GM23248 (cell line): ENCODE data around the gene SMPDL3A. TPM values are rescaled to one million over a fixed set of nuclear protein-coding genes. Genes with fewer than 3 reads are reported as not detected.

Experiments used
- DNase-seq: peaks from one replicate; pipeline ENCODE4 v3.0.0-alpha.2; 2015
- H2AFZ ChIP-seq: fragments of 200-600 bp; sonication (generic); 2 replicates; pipeline ENCODE4 v1.6.1; 2016; ENCODE audit warnings: antibody characterized with exemption
- H3F3A ChIP-seq: fragments of 200-600 bp; sonication (generic); 2 replicates; pipeline ENCODE4 v1.6.1; 2016; ENCODE audit warnings: mild to moderate bottlenecking, antibody characterized with exemption, mixed run types; ENCODE audit not compliant: insufficient read depth
- H3K27ac ChIP-seq: fragments of 200-600 bp; sonication (generic); 2 replicates; pipeline ENCODE4 v1.5.1; 2016; ENCODE audit warnings: mild to moderate bottlenecking
- H3K27me3 ChIP-seq: fragments of 200-600 bp; sonication (generic); replicated peaks from 2 replicates; pipeline ENCODE4 v1.6.1; 2016; ENCODE audit warnings: mild to moderate bottlenecking; ENCODE audit not compliant: insufficient read depth
- H3K36me3 ChIP-seq: fragments of 200-600 bp; sonication (generic); 2 replicates; pipeline ENCODE4 v1.6.1; 2016; ENCODE audit warnings: low read depth, mild to moderate bottlenecking
- H3K4me1 ChIP-seq: fragments of 200-600 bp; sonication (generic); 2 replicates; pipeline ENCODE4 v1.6.1; 2016; ENCODE audit warnings: mild to moderate bottlenecking; ENCODE audit not compliant: insufficient read depth
- H3K4me2 ChIP-seq: fragments of 200-600 bp; sonication (generic); one replicate; pipeline ENCODE4 v1.6.1; 2016; ENCODE audit warnings: mild to moderate bottlenecking; ENCODE audit not compliant: unreplicated experiment
- H3K4me3 ChIP-seq: fragments of 200-600 bp; sonication (generic); 2 replicates; pipeline ENCODE4 v1.5.1; 2016; ENCODE audit warnings: mild to moderate bottlenecking
- H3K79me2 ChIP-seq: fragments of 200-600 bp; sonication (generic); 2 replicates; pipeline ENCODE4 v1.6.1; 2016; ENCODE audit warnings: mild to moderate bottlenecking; ENCODE audit not compliant: insufficient read depth
- H3K9ac ChIP-seq: fragments of 200-600 bp; sonication (generic); 2 replicates; pipeline ENCODE4 v1.6.1; 2016; ENCODE audit warnings: mild to moderate bottlenecking
- H3K9me2 ChIP-seq: fragments of 200-600 bp; sonication (generic); 2 replicates; pipeline ENCODE4 v1.6.1; 2016; ENCODE audit warnings: mixed run types, mild to moderate bottlenecking, moderate library complexity; ENCODE audit not compliant: insufficient read depth
- H3K9me3 ChIP-seq: fragments of 200-600 bp; sonication (generic); one replicate; pipeline ENCODE4 v1.6.1; 2017; ENCODE audit warnings: low read depth
- H4K20me1 ChIP-seq: fragments of 200-600 bp; sonication (generic); 2 replicates; pipeline ENCODE4 v1.6.0; 2016; ENCODE audit not compliant: insufficient read depth
- EZH2 ChIP-seq: fragments of 200-600 bp; sonication (generic); IDR thresholded peaks from 2 replicates; pipeline ENCODE4 v1.6.1; 2018; ENCODE audit warnings: antibody characterized with exemption, mild to moderate bottlenecking; ENCODE audit not compliant: insufficient read depth, poor library complexity, severe bottlenecking
- EZH2phosphoT487 ChIP-seq: fragments of 200-600 bp; sonication (generic); IDR thresholded peaks from 2 replicates; pipeline ENCODE4 v1.6.1; 2018; ENCODE audit warnings: antibody characterized with exemption, moderate library complexity, mild to moderate bottlenecking, low read depth; ENCODE audit not compliant: insufficient read depth
- WGBS, 2 experiments: methylation state at CpG; one replicate each; pipeline ENCODE4 v1.1.6; 2015 to 2017; ENCODE audit warnings: low lambda C conversion rate in 2 of 2, low coverage in 1 of 2; ENCODE audit errors: missing lambda C conversion rate in 2 of 2; 5-methylcytosine and 5-hydroxymethylcytosine counted together
- in situ Hi-C: fragments of 300-500 bp; cut with MboI; formaldehyde crosslinking; loops from 2 replicates; pipeline ENCODE4 v1.15.0; 2020
- polyA plus RNA-seq: library from polyadenylated mRNA; unstranded; fragments of >200 nt; fragmentation: Nextera tagmentation; extraction: Ambion mirVana; gene quantifications from 2 replicates; pipeline ENCODE4 v1.2.1, GENCODE V29; 2016
- total RNA-seq: library from RNA; depleted of rRNA; stranded (reverse); fragments of >200 nt; shearing (Covaris generic); gene quantifications from 2 replicates; pipeline ENCODE4 v1.2.3, GENCODE V29; 2014

SMPDL3A gene
- total and polyA plus RNA-seq, 2 experiments from 2014 or later = 10.8 to 15.4 TPM

- no peak overlapping the region for H3K27ac ChIP-seq
These were observed 19.2 kb downstream of the SMPDL3A start for GRCh38 chr6:122808121-122808885.

DNA sequence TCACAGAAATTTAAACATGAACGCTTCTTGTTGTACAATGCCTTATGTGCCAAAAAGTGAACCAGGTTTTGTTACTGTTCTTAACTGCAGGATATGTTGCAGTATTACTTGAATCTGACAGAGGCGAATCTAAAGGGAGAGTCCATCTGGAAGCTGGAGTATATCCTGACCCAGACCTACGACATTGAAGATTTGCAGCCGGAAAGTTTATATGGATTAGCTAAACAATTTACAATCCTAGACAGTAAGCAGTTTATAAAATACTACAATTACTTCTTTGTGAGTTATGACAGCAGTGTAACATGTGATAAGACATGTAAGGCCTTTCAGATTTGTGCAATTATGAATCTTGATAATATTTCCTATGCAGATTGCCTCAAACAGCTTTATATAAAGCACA is 19.9 kb downstream of the SMPDL3A start:
- in situ Hi-C loops = no loop called here
- H3K9me3 ChIP-seq = no peaks in the 10 kb centered on the region
- 80 to 87% methylated on average over 4 of the region's 4 CpGs for WGBS, 2 experiments
- H3K27ac ChIP-seq = no peak overlapping the region
- no peaks in the 10 kb centered on the region for H3F3A ChIP-seq
- no peak for DNase-seq
- H3K4me2 ChIP-seq = no peak overlapping the region
- no peak overlapping the region for H3K9ac ChIP-seq
- no peak overlapping the region for H2AFZ ChIP-seq
- H3K4me1 ChIP-seq = no peaks in the 10 kb centered on the region
- H3K9me2 ChIP-seq = no peaks in the 10 kb centered on the region
- no peaks in the 10 kb centered on the region for H4K20me1 ChIP-seq
- no peaks in the 10 kb centered on the region for H3K79me2 ChIP-seq
- no peaks in the 10 kb centered on the region for H3K36me3 ChIP-seq
- no peak overlapping the region for H3K4me3 ChIP-seq
- no peaks in the 10 kb centered on the region for H3K27me3 ChIP-seq
- TF ChIP-seq EZH2 (no peak), EZH2phosphoT487 (no peak)

More at GRCh38 chr6:122808121-122808885, 19.2 kb downstream of the SMPDL3A start:
- Histone ChIP-seq H3K4me3 (no peak overlapping the region), H3K9me3 (no peaks in the 10 kb centered on the region), H3K4me1 (no peaks in the 10 kb centered on the region), H3K79me2 (no peaks in the 10 kb centered on the region), H4K20me1 (no peaks in the 10 kb centered on the region), H3K4me2 (no peak overlapping the region), H3F3A (peaks cover 3% of the 10 kb centered on the region; the same call in 1 of the 2 replicates), H3K27me3 (no peaks in the 10 kb centered on the region), H3K9ac (no peak overlapping the region), H3K36me3 (no peaks in the 10 kb centered on the region), H3K9me2 (no peaks in the 10 kb centered on the region), H2AFZ (no peak overlapping the region)
- no peak for DNase-seq
- TF ChIP-seq EZH2 (no peak), EZH2phosphoT487 (no peak)
- WGBS, 2 experiments = 93 to 94% methylated on average over 10 of the region's 10 CpGs
- in situ Hi-C loops = no loop called here

DNA sequence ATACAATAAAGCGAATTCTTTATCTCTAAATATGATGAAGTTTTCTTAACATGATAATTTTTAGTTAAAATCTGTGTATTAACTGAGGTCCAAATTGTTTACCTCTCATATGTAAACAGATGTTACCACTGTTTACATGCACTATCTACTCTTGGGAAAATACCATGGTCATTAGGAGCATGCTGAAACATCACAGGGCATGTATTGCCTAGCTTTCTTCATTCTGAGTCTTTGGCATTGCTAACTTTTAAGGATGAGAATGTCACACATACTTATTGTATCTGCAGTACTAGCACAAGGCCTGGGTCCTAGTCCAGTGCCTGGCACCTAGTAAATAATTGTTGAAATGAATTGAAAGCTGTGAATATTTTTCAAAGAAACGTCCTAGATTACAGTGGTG is 20.6 kb downstream of the SMPDL3A start:
- no peaks in the 10 kb centered on the region for H3K27me3 ChIP-seq
- whole genome bisulfite sequencing, 2 experiments = 89 to 90% methylated on average over 2 of the region's 2 CpGs
- no peak overlapping the region for H2AFZ ChIP-seq

DNA sequence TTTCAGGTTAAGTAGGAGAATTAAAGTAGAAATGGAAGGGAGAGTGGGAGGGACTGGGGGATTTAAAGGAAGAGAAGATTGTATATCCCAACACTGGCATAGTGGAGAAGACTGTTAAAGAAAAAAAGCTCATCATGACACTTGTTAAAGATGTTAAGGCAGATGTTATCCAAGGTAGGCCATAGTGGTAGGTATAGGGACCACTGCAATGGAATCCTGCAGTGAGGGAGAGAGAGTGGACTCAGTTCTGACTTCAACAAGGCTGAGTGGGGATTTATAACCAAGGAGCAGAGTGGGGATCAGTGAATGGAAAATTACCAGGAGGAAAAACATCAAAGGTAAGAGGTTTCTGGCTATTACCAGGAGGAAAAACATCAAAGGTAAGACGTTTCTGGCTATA is 21.1 kb downstream of the SMPDL3A start:
- Histone ChIP-seq H3K9me3 (no peaks in the 10 kb centered on the region), H2AFZ (no peak overlapping the region), H3K79me2 (no peaks in the 10 kb centered on the region), H3K9ac (no peak overlapping the region), H3K9me2 (no peaks in the 10 kb centered on the region), H3K36me3 (no peaks in the 10 kb centered on the region), H3K4me2 (no peak overlapping the region), H3K4me1 (no peaks in the 10 kb centered on the region), H4K20me1 (no peaks in the 10 kb centered on the region), H3K4me3 (no peak overlapping the region), H3K27ac (no peak overlapping the region), H3F3A (no peaks in the 10 kb centered on the region), H3K27me3 (no peaks in the 10 kb centered on the region)
- no peak for DNase-seq
- in situ Hi-C loops = no loop called here
- 50 to 69% methylated on average over 1 of the region's 1 CpG for WGBS, 2 experiments
- TF ChIP-seq EZH2 (no peak), EZH2phosphoT487 (no peak)

More for the DNA sequence above, 20.6 kb downstream of the SMPDL3A start:
- no peak overlapping the region for H3K27ac ChIP-seq
- H3K9me3 ChIP-seq = no peaks in the 10 kb centered on the region
- H3K4me1 ChIP-seq = no peaks in the 10 kb centered on the region
- H3K4me2 ChIP-seq = no peak overlapping the region
- no peaks in the 10 kb centered on the region for H4K20me1 ChIP-seq
- H3K9me2 ChIP-seq = no peaks in the 10 kb centered on the region
- in situ Hi-C loops = no loop called here
- no peak overlapping the region for H3K9ac ChIP-seq
- H3F3A ChIP-seq = no peaks in the 10 kb centered on the region
- no peaks in the 10 kb centered on the region for H3K36me3 ChIP-seq
- H3K4me3 ChIP-seq = no peak overlapping the region
- DNase-seq = no peak
- H3K79me2 ChIP-seq = no peaks in the 10 kb centered on the region
- TF ChIP-seq EZH2phosphoT487 = no peak
- TF ChIP-seq EZH2 = no peak
